ENCODE data around the gene CRELD2.

Gene CRELD2

DNA sequence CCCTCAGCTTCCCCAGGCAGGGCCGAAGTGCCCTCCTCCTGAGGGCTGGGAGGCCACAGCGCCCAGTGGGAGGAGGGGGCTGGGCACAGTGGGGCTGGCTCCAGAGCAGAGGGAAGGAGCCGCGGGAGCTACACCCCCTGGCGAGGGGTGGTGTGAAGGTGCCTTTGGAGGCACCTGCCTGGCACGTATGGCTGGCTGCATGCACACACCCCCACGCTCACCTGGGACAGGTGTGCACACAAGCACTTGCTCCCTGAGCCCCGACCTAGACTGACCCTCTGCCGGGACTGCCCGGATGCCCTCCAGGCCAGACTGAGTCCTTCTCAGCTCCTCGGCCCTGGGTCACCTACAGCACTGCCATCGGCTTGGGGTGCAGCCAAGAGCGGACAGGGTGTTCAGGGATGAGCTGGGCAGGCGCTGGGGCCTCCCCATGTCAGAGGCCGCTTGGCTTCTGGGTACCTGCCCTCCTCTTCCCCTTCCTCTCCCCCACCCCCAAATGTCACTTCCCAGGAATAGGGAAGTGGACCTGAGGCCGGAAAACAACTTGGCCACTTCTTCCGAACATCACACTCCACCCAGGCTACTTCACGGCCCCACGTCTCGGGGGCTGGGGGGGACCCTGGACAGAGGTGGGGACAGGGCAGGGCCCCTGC, 34.7 kb downstream of the CRELD2 start:
- TF ChIP-seq, protein P1, sequence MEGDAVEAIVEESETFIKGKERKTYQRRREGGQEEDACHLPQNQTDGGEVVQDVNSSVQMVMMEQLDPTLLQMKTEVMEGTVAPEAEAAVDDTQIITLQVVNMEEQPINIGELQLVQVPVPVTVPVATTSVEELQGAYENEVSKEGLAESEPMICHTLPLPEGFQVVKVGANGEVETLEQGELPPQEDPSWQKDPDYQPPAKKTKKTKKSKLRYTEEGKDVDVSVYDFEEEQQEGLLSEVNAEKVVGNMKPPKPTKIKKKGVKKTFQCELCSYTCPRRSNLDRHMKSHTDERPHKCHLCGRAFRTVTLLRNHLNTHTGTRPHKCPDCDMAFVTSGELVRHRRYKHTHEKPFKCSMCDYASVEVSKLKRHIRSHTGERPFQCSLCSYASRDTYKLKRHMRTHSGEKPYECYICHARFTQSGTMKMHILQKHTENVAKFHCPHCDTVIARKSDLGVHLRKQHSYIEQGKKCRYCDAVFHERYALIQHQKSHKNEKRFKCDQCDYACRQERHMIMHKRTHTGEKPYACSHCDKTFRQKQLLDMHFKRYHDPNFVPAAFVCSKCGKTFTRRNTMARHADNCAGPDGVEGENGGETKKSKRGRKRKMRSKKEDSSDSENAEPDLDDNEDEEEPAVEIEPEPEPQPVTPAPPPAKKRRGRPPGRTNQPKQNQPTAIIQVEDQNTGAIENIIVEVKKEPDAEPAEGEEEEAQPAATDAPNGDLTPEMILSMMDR (IDR thresholded peaks at IDR 0.05): no peak
- no peaks in the 10 kb centered on the region for H3K27me3 ChIP-seq (ENCODE audit: control insufficient read depth, insufficient read depth, low read length)

DNA sequence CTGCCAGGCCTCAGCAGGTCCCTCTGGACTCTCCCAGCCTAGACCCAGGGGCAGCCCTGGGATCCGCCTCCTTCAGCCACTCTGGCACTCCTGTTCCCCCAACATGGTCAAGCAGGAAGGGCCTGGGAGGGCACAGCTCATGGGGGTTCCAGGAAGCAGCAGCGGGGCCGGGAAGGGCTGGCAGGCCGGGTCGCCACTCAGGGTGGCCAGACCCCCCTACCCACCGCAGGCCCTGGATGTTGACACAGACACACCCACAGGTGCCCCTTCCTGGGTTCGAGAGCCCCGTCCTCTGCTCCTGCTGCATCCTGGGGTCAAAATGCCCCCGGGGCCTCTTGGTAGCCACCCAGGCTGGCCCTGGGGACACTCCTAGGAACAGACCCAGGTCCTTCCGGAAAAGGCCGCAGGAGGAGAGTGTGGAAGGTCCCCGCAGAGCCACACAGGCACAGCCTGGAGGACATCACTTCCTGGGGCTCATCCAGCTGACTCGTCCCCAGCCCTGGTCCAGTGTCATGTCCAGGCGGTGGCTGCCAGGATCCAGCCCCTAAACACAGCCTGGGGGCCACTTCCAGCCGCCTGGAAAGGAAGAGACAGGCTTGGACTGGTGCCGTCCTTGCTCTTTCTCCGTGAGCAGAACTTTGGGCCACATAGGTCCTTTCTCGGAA, 35.4 kb downstream of the CRELD2 start:
- Histone ChIP-seq H3K4me3 (ENCODE audit: low read depth, low read length) (no peak overlapping the region), H2AFZ (no peak overlapping the region), H3K79me2 (no peaks in the 10 kb centered on the region), H3K4me1 (peaks cover 7% of the 10 kb centered on the region), H3K4me2 (ENCODE audit: low read length) (no peak overlapping the region), H3K27me3 (ENCODE audit: control insufficient read depth, insufficient read depth, low read length) (no peaks in the 10 kb centered on the region), H3K9ac (no peak overlapping the region), H3K36me3 (ENCODE audit: control insufficient read depth, insufficient read depth, low read length) (no peaks in the 10 kb centered on the region), H3K9me3 (ENCODE audit: control insufficient read depth, low read length) (no peaks in the 10 kb centered on the region), H3K27ac (peak overlapping the region; percentile 56)
- TF ChIP-seq, protein P1 (IDR thresholded peaks at IDR 0.05): no peak

More for the DNA sequence above, 34.7 kb downstream of the CRELD2 start:
- H3K4me3 ChIP-seq (ENCODE audit: low read depth, low read length): no peak overlapping the region
- no peaks in the 10 kb centered on the region for H3K79me2 ChIP-seq
- peak overlapping the region; percentile 56 for H3K27ac ChIP-seq
- no peak overlapping the region for H2AFZ ChIP-seq
- H3K36me3 ChIP-seq (ENCODE audit: control insufficient read depth, insufficient read depth, low read length): no peaks in the 10 kb centered on the region
- H3K9me3 ChIP-seq (ENCODE audit: control insufficient read depth, low read length): no peaks in the 10 kb centered on the region
- H3K9ac ChIP-seq: no peak overlapping the region
- H3K4me2 ChIP-seq (ENCODE audit: low read length): no peak overlapping the region
- H3K4me1 ChIP-seq: peaks cover 8% of the 10 kb centered on the region

DNA sequence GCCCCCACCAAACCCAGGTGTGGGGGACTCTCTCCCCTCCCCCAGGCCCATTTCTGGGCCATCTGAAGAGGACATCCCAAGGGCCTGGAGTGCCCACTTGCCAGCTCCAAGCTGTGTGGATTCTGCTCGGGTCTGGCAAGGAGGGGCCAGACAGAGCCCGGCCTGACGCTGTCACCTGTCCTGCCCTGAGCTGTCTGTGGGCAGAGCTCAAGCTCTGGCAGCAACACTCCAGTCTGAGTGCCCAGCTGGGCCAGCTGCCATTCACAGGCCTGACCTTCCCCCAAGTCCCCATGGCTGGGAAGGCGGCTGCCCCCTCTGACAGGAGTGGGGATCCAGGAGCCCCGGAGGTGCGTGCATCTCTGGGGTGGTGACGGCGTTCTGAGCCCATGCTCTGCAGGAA, 35.9 kb downstream of the CRELD2 start:
- no peak overlapping the region for H3K4me2 ChIP-seq (ENCODE audit: low read length)
- no peak overlapping the region for H3K4me3 ChIP-seq (ENCODE audit: low read depth, low read length)
- peak overlapping the region; percentile 56 for H3K27ac ChIP-seq
- H3K36me3 ChIP-seq (ENCODE audit: control insufficient read depth, insufficient read depth, low read length): no peaks in the 10 kb centered on the region
- H2AFZ ChIP-seq: no peak overlapping the region
- TF ChIP-seq, protein P1 (IDR thresholded peaks at IDR 0.05): no peak
- H3K4me1 ChIP-seq: peaks cover 3% of the 10 kb centered on the region
- no peaks in the 10 kb centered on the region for H3K9me3 ChIP-seq (ENCODE audit: control insufficient read depth, low read length)
- no peaks in the 10 kb centered on the region for H3K79me2 ChIP-seq
- H3K9ac ChIP-seq: no peak overlapping the region
- no peaks in the 10 kb centered on the region for H3K27me3 ChIP-seq (ENCODE audit: control insufficient read depth, insufficient read depth, low read length)

DNA sequence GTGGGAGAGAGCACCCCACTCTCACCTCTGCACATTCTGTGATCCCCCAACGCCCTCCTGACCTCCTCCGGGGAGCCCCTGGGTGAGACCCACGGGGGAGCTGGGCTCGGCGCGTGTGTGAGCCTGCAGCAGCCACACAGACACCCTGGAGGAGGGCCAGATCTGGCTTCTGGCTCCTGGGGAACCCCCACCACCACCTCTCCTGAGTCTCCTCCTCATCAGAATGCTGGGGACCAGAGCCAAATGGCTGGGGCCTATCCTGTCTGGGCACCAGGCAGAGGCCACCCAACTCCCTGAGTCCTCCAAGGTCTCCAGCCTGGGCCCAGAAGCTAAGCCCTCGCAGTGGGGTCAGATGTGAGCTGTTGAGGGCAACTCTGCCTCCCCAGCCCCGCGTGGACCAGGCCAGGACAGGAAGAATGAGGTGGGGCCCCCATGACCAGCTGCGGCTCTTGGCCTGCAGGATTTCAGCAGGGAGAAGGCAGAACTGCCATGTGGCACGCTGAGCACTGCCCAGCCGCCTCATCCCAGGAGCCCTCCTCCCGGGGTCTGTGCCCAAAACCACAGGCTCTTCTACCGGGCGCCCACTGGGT, 36.7 kb downstream of the CRELD2 start:
- Histone ChIP-seq H3K4me2 (ENCODE audit: low read length) (no peak overlapping the region), H3K27me3 (ENCODE audit: control insufficient read depth, insufficient read depth, low read length) (no peaks in the 10 kb centered on the region), H3K27ac (no peak overlapping the region), H3K4me3 (ENCODE audit: low read depth, low read length) (no peak overlapping the region), H2AFZ (no peak overlapping the region), H3K4me1 (peaks cover 3% of the 10 kb centered on the region), H3K79me2 (no peaks in the 10 kb centered on the region), H3K9me3 (ENCODE audit: control insufficient read depth, low read length) (no peaks in the 10 kb centered on the region), H3K36me3 (ENCODE audit: control insufficient read depth, insufficient read depth, low read length) (no peaks in the 10 kb centered on the region), H3K9ac (no peak overlapping the region)
- TF ChIP-seq, protein P1 (IDR thresholded peaks at IDR 0.05): no peak

Measured in parathyroid adenoma (tissue), 2 donors.